Endodermal cell (in vitro differentiated cells): Measurements from ENCODE around the gene ACADM. TPM values are rescaled to one million over a fixed set of nuclear protein-coding genes. Genes with fewer than 3 reads are reported as not detected.
"Not testable (repeated sequence)": the region's sequence is repeated elsewhere in the genome, so short reads cannot be mapped to it uniquely, and the experiment has no call there.

ENCODE experiments used
- DNase-seq: peaks from one replicate; pipeline ENCODE4 v3.0.0-alpha.2; 2017
- H3K27ac ChIP-seq: 2 replicates; pipeline ENCODE4 v1.5.1; 2013; ENCODE audit warnings: mild to moderate bottlenecking, low read depth, low read length, moderate library complexity
- H3K27me3 ChIP-seq: 2 replicates; pipeline ENCODE4 v1.6.1; 2013; ENCODE audit warnings: mild to moderate bottlenecking, low read length, moderate library complexity; ENCODE audit not compliant: insufficient read depth, control insufficient read depth, poor library complexity, severe bottlenecking
- H3K36me3 ChIP-seq: 2 replicates; pipeline ENCODE4 v1.7.0; 2013; ENCODE audit warnings: mild to moderate bottlenecking, low read length, moderate library complexity; ENCODE audit not compliant: control insufficient read depth, insufficient read depth
- H3K4me1 ChIP-seq: one replicate; pipeline ENCODE4 v1.7.0; 2013; ENCODE audit warnings: low read length; ENCODE audit not compliant: control insufficient read depth, insufficient read depth
- H3K4me3 ChIP-seq: 2 replicates; pipeline ENCODE4 v1.5.1; 2013; ENCODE audit warnings: mild to moderate bottlenecking, low read length, moderate library complexity
- H3K9ac ChIP-seq: 2 replicates; pipeline ENCODE4 v1.6.1; 2013; ENCODE audit warnings: mild to moderate bottlenecking, low read length, moderate library complexity; ENCODE audit not compliant: poor library complexity, severe bottlenecking; ENCODE audit errors: extremely low read depth
- H3K9me3 ChIP-seq: 2 replicates; pipeline ENCODE4 v1.6.1; 2013; ENCODE audit warnings: mild to moderate bottlenecking, low read length, moderate library complexity; ENCODE audit not compliant: control insufficient read depth
- H3K27ac Mint-ChIP-seq: 2 replicates; pipeline ENCODE4 v1.8.0; 2020; ENCODE audit warnings: mixed read lengths
- H3K27me3 Mint-ChIP-seq: 2 replicates; pipeline ENCODE4 v1.8.0; 2021; ENCODE audit warnings: mild to moderate bottlenecking, mixed read lengths; ENCODE audit not compliant: insufficient read depth
- H3K36me3 Mint-ChIP-seq: 2 replicates; pipeline ENCODE4 v1.8.0; 2020; ENCODE audit warnings: low read depth, mixed read lengths
- H3K4me1 Mint-ChIP-seq: 2 replicates; pipeline ENCODE4 v1.8.0; 2020; ENCODE audit warnings: mixed read lengths
- H3K4me3 Mint-ChIP-seq: 2 replicates; pipeline ENCODE4 v1.8.0; 2020; ENCODE audit warnings: mild to moderate bottlenecking, moderate library complexity, mixed read lengths
- H3K9me3 Mint-ChIP-seq: 2 replicates; pipeline ENCODE4 v1.8.0; 2020; ENCODE audit warnings: mild to moderate bottlenecking, mixed read lengths
- WGBS, 2 experiments: methylation state at CpG; one replicate each; pipeline versions ENCODE4 v1.1.5 to v1.1.7; 2013; ENCODE audit warnings: missing lambda C conversion rate in 2 of 2, mixed read lengths in 1 of 2; ENCODE audit not compliant: insufficient coverage in 1 of 2, insufficient read length in 1 of 2; 5-methylcytosine and 5-hydroxymethylcytosine counted together
- total RNA-seq, 2 donors: library from RNA; stranded (reverse); fragmentation: NEBNext Ultra II Directional in 1 of 2; extraction: Animal tissue kit (Norgen Biotek cat#: 25700) in 1 of 2; gene quantifications; 2 replicates in 1 of 2; 3 replicates in 1 of 2; pipeline ENCODE4 v1.2.1, GENCODE V29; 2021
- TF ChIP-seq, protein P1 (sequence below): fragments of 200-600 bp; sonication (generic); conservative IDR thresholded peaks from 2 replicates; pipeline ENCODE4 v1.5.0; 2021; ENCODE audit warnings: antibody characterized with exemption, mild to moderate bottlenecking

Gene ACADM
- total RNA-seq, 2 donors from 2014 or later = 63.5 to 68.0 TPM

DNA sequence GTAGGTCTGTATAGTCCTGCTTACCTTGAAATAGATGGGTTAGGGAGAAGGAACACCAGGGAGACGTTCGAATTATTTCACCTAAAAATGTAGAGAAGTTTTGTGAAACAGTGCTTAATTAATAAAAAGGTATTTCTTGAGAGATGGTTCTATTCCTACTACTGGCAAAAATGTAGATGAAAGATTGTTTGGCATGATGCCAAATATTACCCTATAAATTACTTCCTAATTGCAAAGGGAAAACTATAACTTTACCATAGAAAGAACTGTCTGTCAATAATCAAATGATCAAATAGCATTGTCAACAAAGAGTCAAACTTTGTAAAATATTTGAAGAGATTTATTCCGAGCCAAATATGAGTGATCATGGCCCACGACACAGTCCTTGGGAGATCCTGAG, 4.2 kb upstream of the ACADM start:
- H3K27ac Mint-ChIP-seq = no peak overlapping the region
- no peaks in the 10 kb centered on the region for H3K36me3 ChIP-seq
- H3K27ac ChIP-seq = no peak overlapping the region
- no peak overlapping the region for H3K4me3 Mint-ChIP-seq
- no peaks in the 10 kb centered on the region for H3K27me3 ChIP-seq
- TF ChIP-seq, protein P1, sequence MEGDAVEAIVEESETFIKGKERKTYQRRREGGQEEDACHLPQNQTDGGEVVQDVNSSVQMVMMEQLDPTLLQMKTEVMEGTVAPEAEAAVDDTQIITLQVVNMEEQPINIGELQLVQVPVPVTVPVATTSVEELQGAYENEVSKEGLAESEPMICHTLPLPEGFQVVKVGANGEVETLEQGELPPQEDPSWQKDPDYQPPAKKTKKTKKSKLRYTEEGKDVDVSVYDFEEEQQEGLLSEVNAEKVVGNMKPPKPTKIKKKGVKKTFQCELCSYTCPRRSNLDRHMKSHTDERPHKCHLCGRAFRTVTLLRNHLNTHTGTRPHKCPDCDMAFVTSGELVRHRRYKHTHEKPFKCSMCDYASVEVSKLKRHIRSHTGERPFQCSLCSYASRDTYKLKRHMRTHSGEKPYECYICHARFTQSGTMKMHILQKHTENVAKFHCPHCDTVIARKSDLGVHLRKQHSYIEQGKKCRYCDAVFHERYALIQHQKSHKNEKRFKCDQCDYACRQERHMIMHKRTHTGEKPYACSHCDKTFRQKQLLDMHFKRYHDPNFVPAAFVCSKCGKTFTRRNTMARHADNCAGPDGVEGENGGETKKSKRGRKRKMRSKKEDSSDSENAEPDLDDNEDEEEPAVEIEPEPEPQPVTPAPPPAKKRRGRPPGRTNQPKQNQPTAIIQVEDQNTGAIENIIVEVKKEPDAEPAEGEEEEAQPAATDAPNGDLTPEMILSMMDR = no peak
- peaks cover 10% of the 10 kb centered on the region for H3K9me3 Mint-ChIP-seq
- H3K9me3 ChIP-seq = peaks cover 30% of the 10 kb centered on the region
- H3K4me1 ChIP-seq = peaks cover 7% of the 10 kb centered on the region
- WGBS, 2 experiments = 90% methylated on average over 4 of the region's 4 CpGs; no CpG with 5 or more reads in 1 of the 2 experiments
- no peaks in the 10 kb centered on the region for H3K36me3 Mint-ChIP-seq
- peak overlapping the region; percentile 58 for H3K4me3 ChIP-seq
- H3K4me1 Mint-ChIP-seq = peaks cover 19% of the 10 kb centered on the region
- no peak for DNase-seq
- no peak overlapping the region for H3K9ac ChIP-seq
- no peaks in the 10 kb centered on the region for H3K27me3 Mint-ChIP-seq

- Mint-ChIP-seq H3K36me3 (no peaks in the 10 kb centered on the region), H3K27me3 (no peaks in the 10 kb centered on the region), H3K4me1 (peaks cover 23% of the 10 kb centered on the region), H3K9me3 (peaks cover 10% of the 10 kb centered on the region), H3K27ac (no peak overlapping the region), H3K4me3 (no peak overlapping the region)
- Histone ChIP-seq H3K27me3 (no peaks in the 10 kb centered on the region), H3K36me3 (no peaks in the 10 kb centered on the region), H3K4me1 (peaks cover 7% of the 10 kb centered on the region), H3K4me3 (peak overlapping the region; percentile 58), H3K27ac (no peak overlapping the region), H3K9ac (no peak overlapping the region), H3K9me3 (peaks cover 30% of the 10 kb centered on the region)
- TF ChIP-seq, protein P1 = no peak
- DNase-seq = no peak
- WGBS, 2 experiments = 81% methylated on average over 1 of the region's 1 CpG; no CpG with 5 or more reads in 1 of the 2 experiments
These were observed 3.7 kb upstream of the ACADM start for GRCh38 chr1:75720820-75721219.

DNA sequence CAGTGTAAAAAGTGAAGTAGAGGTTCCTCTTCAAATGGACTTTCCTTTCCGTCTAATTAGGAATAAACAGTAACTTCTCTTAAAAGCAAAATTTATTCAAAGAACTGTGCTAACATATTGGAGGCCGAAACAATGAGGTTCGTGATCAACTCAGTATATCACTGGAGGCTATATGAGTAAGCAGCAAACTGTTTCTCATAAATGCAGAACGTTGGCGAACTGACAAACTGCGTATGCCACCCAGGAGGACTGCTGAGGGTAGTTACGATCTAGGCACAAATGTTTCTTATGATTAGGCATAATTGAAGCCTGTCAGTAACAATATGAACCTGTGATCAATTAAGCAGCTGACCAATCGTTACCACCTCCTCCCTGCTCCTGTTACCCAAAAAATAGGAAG, 2.3 kb upstream of the ACADM start:
- peaks cover 28% of the 10 kb centered on the region for H3K4me1 Mint-ChIP-seq
- H3K36me3 Mint-ChIP-seq, H3K27me3 Mint-ChIP-seq, H3K9me3 Mint-ChIP-seq, H3K4me3 Mint-ChIP-seq, H3K27me3 ChIP-seq, H3K36me3 ChIP-seq, H3K27ac ChIP-seq, H3K4me1 ChIP-seq, DNase-seq, H3K9ac ChIP-seq, H3K27ac Mint-ChIP-seq: not testable (repeated sequence)
- 94 to 97% methylated on average over 7 to 8 of the region's 8 CpGs for WGBS, 2 experiments
- Histone ChIP-seq H3K9me3 (peaks cover 30% of the 10 kb centered on the region), H3K4me3 (peak overlapping the region; percentile 76)

- peak overlapping the region; percentile 76 for H3K4me3 ChIP-seq
- DNase-seq = peak; percentile 50
- 95 to 96% methylated on average over 9 of the region's 9 CpGs for WGBS, 2 experiments
- Mint-ChIP-seq H3K27ac (no peak overlapping the region), H3K36me3 (no peaks in the 10 kb centered on the region), H3K4me1 (peaks cover 33% of the 10 kb centered on the region), H3K4me3 (peak overlapping the region; percentile 96), H3K27me3 (no peaks in the 10 kb centered on the region), H3K9me3 (peaks cover 10% of the 10 kb centered on the region)
- peaks cover 7% of the 10 kb centered on the region for H3K4me1 ChIP-seq
- no peak overlapping the region for H3K9ac ChIP-seq
- no peak overlapping the region for H3K27ac ChIP-seq
- no peaks in the 10 kb centered on the region for H3K36me3 ChIP-seq
- H3K27me3 ChIP-seq = no peaks in the 10 kb centered on the region
- peaks cover 30% of the 10 kb centered on the region for H3K9me3 ChIP-seq
- TF ChIP-seq, protein P1 = no peak
These were observed 1.5 kb upstream of the ACADM start for GRCh38 chr1:75722966-75723365.
